HUDEP-2 (cell line): ENCODE data around the gene CACNA2D1.

Experiments
- DNase-seq, 76 experiments: peaks; one replicate each; lab custom pipeline; 2025; ENCODE audit not compliant: unreplicated experiment in 76 of 76; lab: John Stamatoyannopoulos, UW

CACNA2D1 gene

DNA sequence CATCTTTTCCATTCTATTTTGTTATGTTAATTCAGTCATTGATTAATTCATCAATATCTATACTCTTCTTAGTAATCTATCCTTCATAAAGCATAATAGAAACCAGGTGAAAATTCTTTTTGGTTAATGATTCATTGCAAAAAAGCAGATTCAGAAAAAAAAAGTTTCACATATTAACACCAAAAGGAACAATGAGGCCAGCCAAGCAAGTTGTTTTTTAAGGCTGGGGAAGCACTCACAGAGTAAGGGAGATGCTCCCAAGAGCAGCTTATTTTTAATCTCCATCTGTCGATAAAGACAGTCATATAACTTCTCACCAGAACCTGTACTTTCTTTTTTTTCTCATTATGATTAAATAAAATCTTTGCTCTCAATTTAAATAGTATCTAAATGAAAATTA, 95.8 kb downstream of the CACNA2D1 start:
- DNase-seq = no peak

DNA sequence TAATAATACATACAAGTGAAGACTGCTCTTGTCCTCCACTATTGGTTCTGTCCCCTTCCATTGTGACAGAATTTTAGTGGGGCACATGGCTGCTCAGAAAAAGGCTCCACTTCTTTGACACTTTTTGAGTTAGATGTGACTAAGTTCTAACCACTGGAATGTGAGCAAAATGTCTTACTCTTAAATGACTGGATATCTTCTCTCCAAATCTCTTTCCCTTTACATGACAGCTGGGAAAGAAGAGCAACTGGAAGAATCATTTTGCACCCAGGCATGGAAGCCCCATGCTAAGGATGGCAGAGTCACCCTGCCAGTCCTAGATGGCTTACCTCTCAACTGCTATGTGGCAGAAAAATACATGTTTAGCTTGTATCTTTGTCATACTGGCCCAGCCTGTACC, 97.7 kb downstream of the CACNA2D1 start:
- DNase-seq = no peak

GRCh38 chr7:82343716-82344115, 99.9 kb downstream of the CACNA2D1 start:
- no peak for DNase-seq

DNA sequence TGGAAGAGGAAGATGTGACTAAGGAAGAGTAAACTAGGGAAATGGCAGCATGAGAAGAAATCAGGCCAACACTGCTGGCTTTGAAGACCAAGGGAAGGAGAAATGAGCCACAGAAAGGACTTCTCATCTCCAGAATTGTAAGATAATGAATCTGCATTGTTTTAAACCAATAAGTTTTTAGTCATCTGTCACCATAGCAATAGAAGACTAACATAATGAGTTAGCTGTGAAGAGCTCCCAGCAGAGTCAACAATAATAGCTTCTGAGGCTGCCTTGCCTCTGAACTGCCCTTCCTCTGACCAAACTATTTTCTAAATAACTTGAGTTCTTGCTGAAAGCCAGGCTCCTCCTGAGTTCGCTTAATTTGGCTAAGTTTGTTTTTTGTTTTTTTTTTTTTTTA, 103.6 kb downstream of the CACNA2D1 start:
- no peak for DNase-seq

- peak in 6 of 76 experiments; percentile 1 to 13 (median 4) for DNase-seq
Measured at GRCh38 chr7:82335927-82336326, 107.7 kb downstream of the CACNA2D1 start.

GRCh38 chr7:82335001-82335400, 108.6 kb downstream of the CACNA2D1 start:
- no peak for DNase-seq

- DNase-seq = no peak
Measured at GRCh38 chr7:82331234-82331633, 112.3 kb downstream of the CACNA2D1 start.

GRCh38 chr7:82330706-82331215, 112.8 kb downstream of the CACNA2D1 start:
- no peak for DNase-seq

DNA sequence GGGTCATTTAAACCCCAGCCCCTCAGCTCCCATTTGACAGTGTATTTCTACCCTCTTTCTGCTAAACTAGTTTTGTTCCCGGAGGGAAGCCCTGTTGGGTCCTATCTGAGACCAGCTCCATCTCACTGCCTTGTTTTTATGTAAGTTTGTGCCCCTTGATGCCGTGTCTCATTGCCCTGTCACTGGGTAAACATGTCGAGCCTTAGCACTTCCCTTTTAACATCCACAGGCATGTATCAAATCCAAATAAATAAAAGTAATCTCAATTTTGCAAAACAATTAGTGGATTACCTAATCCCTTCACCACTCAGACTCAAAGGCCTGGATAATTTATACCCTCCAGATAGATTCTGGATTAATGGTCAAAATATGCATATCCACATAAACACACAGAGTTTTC, 115.7 kb downstream of the CACNA2D1 start:
- DNase-seq = no peak

- no peak for DNase-seq
Measured at GRCh38 chr7:82325416-82325815, 118.2 kb downstream of the CACNA2D1 start.

DNA sequence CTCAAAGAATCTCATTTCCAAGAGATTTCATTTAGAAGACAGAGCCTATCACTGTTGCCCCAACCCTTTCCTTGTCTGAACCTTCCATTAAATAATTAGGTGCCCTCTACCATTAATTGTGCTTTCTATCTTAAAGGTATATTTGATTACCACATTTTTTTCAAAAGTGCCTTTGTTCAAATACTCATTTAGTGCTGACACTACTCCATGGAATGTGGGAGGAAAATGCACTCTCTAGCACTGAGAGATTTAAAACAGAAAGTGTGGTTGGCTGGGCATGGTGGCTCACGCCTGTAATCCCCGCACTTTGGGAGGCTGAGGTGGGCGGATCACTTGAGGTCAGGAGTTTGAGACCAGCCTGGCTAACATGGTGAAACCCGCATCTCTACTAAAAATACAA, 119.8 kb downstream of the CACNA2D1 start:
- DNase-seq = no peak

DNA sequence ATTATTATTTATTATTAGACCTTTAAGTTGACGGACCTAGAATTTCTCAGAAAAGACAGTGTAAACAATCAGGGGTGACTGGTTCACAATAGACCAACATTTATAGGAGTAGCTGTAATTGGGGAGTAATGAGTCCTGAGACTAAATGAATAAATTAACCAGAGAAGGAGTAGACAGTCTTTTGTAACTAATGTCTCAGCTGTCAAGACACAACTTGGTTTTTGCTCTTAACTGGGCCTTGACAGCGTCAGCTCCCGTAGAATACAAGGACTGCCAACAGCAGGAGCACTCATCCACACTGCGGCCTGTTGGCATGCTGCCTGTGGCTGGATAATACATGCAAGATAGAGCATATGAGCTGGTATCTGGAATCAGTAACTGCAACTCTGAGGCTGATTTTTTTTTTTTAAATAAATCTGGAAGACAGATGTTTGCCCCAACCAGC, 123.9 kb downstream of the CACNA2D1 start:
- DNase-seq = peak in 2 of 76 experiments; percentile 2 to 4

GRCh38 chr7:82318786-82319185, 124.8 kb downstream of the CACNA2D1 start:
- DNase-seq = no peak

- DNase-seq = no peak
Measured at GRCh38 chr7:82317760-82318159, 125.8 kb downstream of the CACNA2D1 start.

DNA sequence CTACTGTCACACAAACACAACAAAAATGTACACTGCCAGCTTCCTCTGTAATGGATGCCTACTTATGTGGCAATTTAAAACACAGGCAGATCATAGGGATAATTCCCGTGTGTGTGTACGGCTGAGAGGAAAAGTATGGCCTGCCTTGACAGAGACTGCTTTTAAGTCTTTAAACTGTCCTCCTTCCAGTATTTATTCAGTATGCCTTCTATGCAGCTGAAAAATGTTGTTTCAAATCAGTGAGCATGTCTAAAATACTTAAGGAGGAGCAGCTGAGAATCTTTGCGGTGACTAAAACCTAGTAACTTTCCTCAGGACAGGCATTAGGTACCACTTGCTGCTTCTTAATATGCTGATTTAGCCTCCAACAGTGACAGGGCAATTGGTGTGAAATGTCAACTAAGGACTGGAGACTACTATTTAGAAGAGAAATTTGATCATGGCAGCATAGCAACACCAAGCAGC, 126.3 kb downstream of the CACNA2D1 start:
- DNase-seq = no peak

DNA sequence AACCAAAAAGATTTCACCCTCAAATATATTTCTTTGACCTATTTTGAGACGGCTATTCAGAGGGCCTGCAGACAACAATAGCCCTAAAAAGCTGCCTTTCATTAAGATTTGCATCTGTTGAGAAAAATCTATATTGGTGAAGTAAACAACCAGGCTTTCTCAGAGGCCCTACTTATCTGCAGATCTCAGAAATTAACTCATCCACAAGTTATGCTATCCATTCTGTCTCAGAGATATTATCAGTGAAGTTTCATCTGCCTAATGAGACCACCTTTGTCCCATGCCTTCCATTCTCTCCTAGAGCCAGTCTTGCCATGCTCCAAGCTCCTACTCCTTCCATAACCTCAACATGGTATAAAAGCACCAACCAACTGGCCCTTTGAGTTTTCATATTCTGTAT, 130.3 kb downstream of the CACNA2D1 start:
- no peak for DNase-seq

DNA sequence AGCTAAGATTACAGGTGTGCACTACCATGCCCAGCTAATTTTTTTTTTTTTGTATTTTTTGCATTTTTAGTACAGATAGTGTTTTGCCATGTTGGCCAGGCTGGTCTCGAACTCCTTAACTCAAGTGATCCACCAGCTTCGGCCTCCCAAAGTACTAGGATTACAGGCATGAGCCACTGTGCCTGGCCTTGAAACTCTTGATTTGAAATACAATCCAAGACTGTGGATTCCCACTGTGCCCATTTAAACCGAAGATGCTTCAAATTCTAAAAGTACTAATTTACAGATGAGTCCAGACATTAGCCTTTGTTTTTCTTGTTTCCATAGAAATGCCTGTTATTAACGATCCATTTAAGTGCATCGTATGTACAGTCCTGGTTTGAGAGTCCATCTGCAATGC, 130.9 kb downstream of the CACNA2D1 start:
- no peak for DNase-seq

DNA sequence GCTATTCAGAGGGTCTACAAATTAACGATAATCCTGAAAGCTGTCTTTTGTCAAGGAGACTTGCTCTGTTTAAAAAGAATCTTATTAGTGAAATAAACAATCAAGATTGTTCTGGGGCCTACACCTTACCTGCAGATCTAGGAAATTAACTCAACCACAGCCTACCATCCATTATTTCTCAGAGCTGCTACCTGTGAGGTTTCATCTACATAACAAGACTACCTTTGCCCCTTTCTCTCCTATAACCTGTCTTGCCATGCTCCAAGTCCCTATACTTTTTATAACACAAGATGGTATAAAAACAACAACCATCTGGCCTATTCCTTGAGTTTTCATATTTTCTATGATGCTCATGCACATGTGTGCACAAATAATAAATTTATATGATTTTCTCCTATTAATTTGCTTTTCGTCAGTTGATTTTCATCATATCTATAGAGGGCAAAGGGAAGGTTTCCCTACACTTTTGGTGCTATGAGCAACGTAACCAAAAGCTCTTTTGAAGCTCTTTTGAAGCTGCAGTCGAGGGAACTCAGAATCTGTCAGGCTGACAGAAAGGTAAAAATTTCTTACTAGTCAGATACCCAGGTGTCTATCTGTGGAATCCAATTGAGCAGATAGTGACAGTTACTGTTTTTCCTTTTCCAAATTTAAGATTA, 138.1 kb downstream of the CACNA2D1 start:
- DNase-seq = no peak

- DNase-seq = no peak
Measured at GRCh38 chr7:82294865-82295264, 148.7 kb downstream of the CACNA2D1 start.

GRCh38 chr7:82294382-82294784, 149.2 kb downstream of the CACNA2D1 start:
- DNase-seq = no peak

GRCh38 chr7:82293467-82293866, 150.1 kb downstream of the CACNA2D1 start:
- no peak for DNase-seq

DNA sequence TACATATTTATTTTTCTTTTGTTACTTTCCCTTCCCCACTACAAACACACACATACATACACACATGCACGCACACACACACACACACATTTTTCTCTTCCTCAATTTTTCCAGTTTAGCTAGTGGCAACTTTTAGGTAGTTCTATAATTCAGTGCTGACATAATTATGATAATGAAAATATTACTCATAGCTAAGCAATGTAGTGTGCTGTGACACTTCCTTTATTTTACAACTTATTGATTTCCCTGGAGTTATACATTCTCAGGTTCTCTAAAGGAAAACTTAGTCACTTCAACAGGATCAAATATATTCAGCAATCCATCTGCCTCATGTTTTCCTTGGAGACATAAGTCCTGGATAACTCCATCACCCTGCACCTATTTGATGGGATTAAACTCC, 151.6 kb downstream of the CACNA2D1 start:
- no peak for DNase-seq

DNA sequence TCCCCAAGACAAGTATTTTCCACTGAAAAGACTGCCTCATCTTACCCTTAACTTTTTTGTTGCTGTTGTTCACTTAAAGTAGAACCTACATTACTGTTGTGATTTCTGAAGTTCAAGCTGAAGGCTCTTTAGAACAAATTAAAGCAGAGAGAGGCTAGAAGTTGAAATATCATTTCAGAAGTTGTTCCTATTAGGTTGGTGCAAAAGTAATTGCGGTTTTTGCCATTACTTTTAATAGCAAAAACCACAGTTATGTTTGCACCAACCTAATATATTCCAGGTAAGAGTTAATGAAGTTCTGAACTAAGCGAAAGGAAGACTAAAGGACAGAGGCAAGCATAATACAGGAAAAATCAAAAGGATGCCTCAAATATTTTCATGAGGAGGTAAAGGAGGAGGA, 153.7 kb downstream of the CACNA2D1 start:
- DNase-seq = no peak
